AG08395 (cell line): ENCODE measurements around the gene TPPP2.

Source experiments
- DNase-seq: peaks from one replicate; pipeline ENCODE4 v3.0.0; 2012; ENCODE audit warnings: mixed read lengths, low spot score

TPPP2 gene

GRCh38 chr14:21017528-21018245 is 12.3 kb upstream of the TPPP2 start:
- no peak for DNase-seq

- DNase-seq = no peak
Observed at GRCh38 chr14:21018286-21018685, 11.7 kb upstream of the TPPP2 start.

- DNase-seq = no peak
Observed at GRCh38 chr14:21018781-21019180, 11.2 kb upstream of the TPPP2 start.

GRCh38 chr14:21019366-21019765 is 10.7 kb upstream of the TPPP2 start:
- DNase-seq = peak; percentile 24

GRCh38 chr14:21020977-21021545 is 9.0 kb upstream of the TPPP2 start:
- DNase-seq = no peak

- DNase-seq = no peak
Observed at GRCh38 chr14:21022686-21023085, 7.3 kb upstream of the TPPP2 start.

- no peak for DNase-seq
Observed at GRCh38 chr14:21023174-21023573, 6.8 kb upstream of the TPPP2 start.

GRCh38 chr14:21023817-21024584 is 6.0 kb upstream of the TPPP2 start:
- no peak for DNase-seq

- DNase-seq = no peak
Observed at GRCh38 chr14:21024585-21025370, 5.2 kb upstream of the TPPP2 start, which contains the start of gene NDRG2. Gene NDRG2, minus strand, starts transcription at chr14:21025061. Its CDS starts 1,746 bp downstream, at chr14:21023315.

- no peak for DNase-seq
Observed at GRCh38 chr14:21025371-21026273, 4.4 kb upstream of the TPPP2 start.

- DNase-seq = no peak
Observed at GRCh38 chr14:21026274-21026987, 3.6 kb upstream of the TPPP2 start.

GRCh38 chr14:21026988-21027315 is 3.1 kb upstream of the TPPP2 start:
- DNase-seq = no peak

GRCh38 chr14:21030531-21030930 is 514 bp downstream of the TPPP2 start:
- no peak for DNase-seq

GRCh38 chr14:21032326-21033132 is 2.5 kb downstream of the TPPP2 start:
- DNase-seq = no peak

GRCh38 chr14:21033133-21033698 is 3.2 kb downstream of the TPPP2 start:
- DNase-seq = no peak

- no peak for DNase-seq
Observed at GRCh38 chr14:21034707-21035106, 4.7 kb downstream of the TPPP2 start, which contains the start of gene RNASE13. Gene RNASE13, minus strand, starts transcription at chr14:21034807. Its CDS starts 519 bp downstream, at chr14:21034288.

GRCh38 chr14:21036751-21037150 is 6.7 kb downstream of the TPPP2 start:
- DNase-seq = peak; percentile 20

GRCh38 chr14:21037156-21037555 is 7.1 kb downstream of the TPPP2 start:
- no peak for DNase-seq
